CD4-positive, alpha-beta T cell treated with Interleukin-17A for 4 hours (primary cell): ENCODE data around the gene ZNF648.
"Not testable (repeated sequence)": the region's sequence is repeated elsewhere in the genome, so short reads cannot be mapped to it uniquely, and the experiment has no call there.

Source experiments
- DNase-seq: peaks from one replicate; pipeline ENCODE4 v3.0.0-alpha.2; 2020; ENCODE audit warnings: mixed read lengths

Gene ZNF648

DNA sequence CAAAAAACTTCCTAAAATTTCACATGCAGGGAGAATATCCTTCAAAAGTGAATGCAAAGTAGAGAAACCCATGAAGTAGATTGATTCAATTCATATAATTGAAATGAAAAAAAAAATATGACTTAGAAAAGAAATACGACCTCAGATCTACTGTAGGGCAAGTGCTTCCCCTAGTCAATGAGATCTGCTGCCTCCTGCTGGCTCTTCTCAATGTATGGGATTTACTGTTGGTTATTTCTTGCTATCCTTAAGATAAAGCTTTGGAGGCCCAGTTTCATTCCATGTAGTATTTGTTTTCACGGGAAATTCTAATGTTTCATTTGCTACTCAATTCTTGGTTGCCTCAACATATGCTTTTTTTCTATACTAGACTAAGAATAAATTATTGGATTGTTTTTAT, 46.2 kb downstream of the ZNF648 start:
- no peak for DNase-seq

GRCh38 chr1:182010800-182011370, 50.6 kb downstream of the ZNF648 start:
- DNase-seq = not testable (repeated sequence)

DNA sequence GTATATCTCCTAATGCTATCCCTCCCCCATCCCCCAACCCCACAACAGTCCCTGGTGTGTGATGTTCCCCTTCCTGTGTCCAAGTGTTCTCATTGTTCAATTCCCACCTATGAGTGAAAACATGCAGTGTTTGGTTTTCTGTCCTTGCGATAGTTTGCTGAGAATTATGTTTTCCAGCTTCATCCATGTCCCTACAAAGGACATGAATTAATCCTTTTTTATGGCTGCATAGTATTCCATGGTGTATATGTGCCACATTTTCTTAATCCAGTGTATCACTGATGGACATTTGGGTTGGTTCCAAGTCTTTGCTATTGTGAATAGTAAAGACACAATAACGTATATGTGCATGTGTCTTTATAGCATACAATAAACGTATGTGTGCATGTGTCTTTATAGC, 56.1 kb downstream of the ZNF648 start:
- DNase-seq = not testable (repeated sequence)

- DNase-seq = no peak
These were observed 56.9 kb downstream of the ZNF648 start for GRCh38 chr1:182004601-182005000.
